Activated CD8-positive, alpha-beta memory T cell treated with anti-CD3 and anti-CD28 coated beads, Interleukin-2, amount 10 ng/mL, durations not matched to agents 7 days and 5 days (primary cell): ENCODE results near the gene NFIL3. TPM values are rescaled to one million over a fixed set of nuclear protein-coding genes. Genes with fewer than 3 reads are reported as not detected.

Source experiments
- ATAC-seq: fragments of 150-1000 bp; cut with Tn5 transposase; one replicate; pipeline ENCODE4 v1.10.0; 2021; ENCODE audit warnings: moderate library complexity
- CTCF ChIA-PET: fragments of 350-600 bp; sonication (Branson Sonifier 250); formaldehyde crosslinking; loops from one replicate; lab custom pipeline; 2021; ENCODE audit warnings: antibody characterized with exemption; lab: Charles Lee
- DNase-seq: peaks from one replicate; pipeline ENCODE4 v3.0.0-alpha.2; 2020
- H3K27ac Mint-ChIP-seq: one replicate; pipeline ENCODE4 v1.8.0; 2021; ENCODE audit warnings: mild to moderate bottlenecking, mixed read lengths
- H3K27me3 Mint-ChIP-seq: one replicate; pipeline ENCODE4 v1.8.0; 2021; ENCODE audit warnings: mixed read lengths
- H3K36me3 Mint-ChIP-seq: one replicate; pipeline ENCODE4 v1.8.0; 2021; ENCODE audit warnings: mild to moderate bottlenecking, mixed read lengths
- H3K4me1 Mint-ChIP-seq: one replicate; pipeline ENCODE4 v1.8.0; 2021; ENCODE audit warnings: mixed read lengths
- H3K4me3 Mint-ChIP-seq: one replicate; pipeline ENCODE4 v1.8.0; 2021; ENCODE audit warnings: mild to moderate bottlenecking, moderate library complexity, mixed read lengths
- H3K9me3 Mint-ChIP-seq: one replicate; pipeline ENCODE4 v1.8.0; 2022; ENCODE audit warnings: low read depth, mixed read lengths
- total RNA-seq, 2 experiments: library from RNA; stranded (reverse); gene quantifications; one replicate each; pipeline ENCODE4 v1.2.3, GENCODE V29; 2021

Gene NFIL3
- total RNA-seq, 2 experiments from 2014 or later, result 71.1 to 87.3 TPM

- Mint-ChIP-seq H3K36me3 (no peaks in the 10 kb centered on the region), H3K4me3 (peak overlapping the region; percentile 57), H3K9me3 (no peaks in the 10 kb centered on the region), H3K4me1 (peaks cover 60% of the 10 kb centered on the region), H3K27me3 (no peaks in the 10 kb centered on the region), H3K27ac (peak overlapping the region; percentile 52)
- CTCF ChIA-PET, result interaction anchor here (1.2 to 9.0 kb wide), 4 partner anchors 267 to 514 kb away, joined by 3 to 120 read pairs (median 59); no protein-coding TSS in a partner anchor
- no peak for DNase-seq
- ATAC-seq, result no peak
Measured at GRCh38 chr9:91429501-91429900, 5.9 kb upstream of the NFIL3 start.

GRCh38 chr9:91428927-91429351 is 5.3 kb upstream of the NFIL3 start:
- peak overlapping the region; percentile 57 for H3K4me3 Mint-ChIP-seq
- no peaks in the 10 kb centered on the region for H3K36me3 Mint-ChIP-seq
- CTCF ChIA-PET, result interaction anchor here (0.9 to 9.0 kb wide), 5 partner anchors 266 to 514 kb away, joined by 3 to 120 read pairs (median 5); no protein-coding TSS in a partner anchor
- H3K27me3 Mint-ChIP-seq, result no peaks in the 10 kb centered on the region
- peaks cover 60% of the 10 kb centered on the region for H3K4me1 Mint-ChIP-seq
- H3K27ac Mint-ChIP-seq, result peak overlapping the region; percentile 52
- DNase-seq (no peak), ATAC-seq (no peak)
- H3K9me3 Mint-ChIP-seq, result no peaks in the 10 kb centered on the region

GRCh38 chr9:91428436-91428835 is 4.8 kb upstream of the NFIL3 start:
- Mint-ChIP-seq H3K9me3 (no peaks in the 10 kb centered on the region), H3K27ac (peak overlapping the region; percentile 49), H3K36me3 (no peaks in the 10 kb centered on the region), H3K4me1 (peaks cover 59% of the 10 kb centered on the region), H3K27me3 (no peaks in the 10 kb centered on the region), H3K4me3 (peak overlapping the region; percentile 57)
- CTCF ChIA-PET, result interaction anchor here (0.9 to 9.0 kb wide), 6 partner anchors 266 to 513 kb away, joined by 3 to 120 read pairs (median 8); no protein-coding TSS in a partner anchor
- ATAC-seq, result no peak
- no peak for DNase-seq

- CTCF ChIA-PET, result interaction anchor here (0.9 to 9.0 kb wide), 6 partner anchors 299 to 513 kb away, joined by 3 to 120 read pairs (median 10); no protein-coding TSS in a partner anchor
- peak overlapping the region; percentile 57 for H3K4me3 Mint-ChIP-seq
- H3K9me3 Mint-ChIP-seq, result no peaks in the 10 kb centered on the region
- peaks cover 2% of the 10 kb centered on the region for H3K36me3 Mint-ChIP-seq
- H3K27me3 Mint-ChIP-seq, result no peaks in the 10 kb centered on the region
- ATAC-seq, result no peak
- DNase-seq, result no peak
- H3K27ac Mint-ChIP-seq, result peak overlapping the region; percentile 49
- peaks cover 55% of the 10 kb centered on the region for H3K4me1 Mint-ChIP-seq
Measured at GRCh38 chr9:91427873-91428272, 4.2 kb upstream of the NFIL3 start.

- ATAC-seq, result no peak
- no peaks in the 10 kb centered on the region for H3K27me3 Mint-ChIP-seq
- peak overlapping the region; percentile 93 for H3K27ac Mint-ChIP-seq
- H3K4me3 Mint-ChIP-seq, result peak overlapping the region; percentile 88
- no peak for DNase-seq
- peaks cover 48% of the 10 kb centered on the region for H3K4me1 Mint-ChIP-seq
- H3K9me3 Mint-ChIP-seq, result no peaks in the 10 kb centered on the region
- peaks cover 13% of the 10 kb centered on the region for H3K36me3 Mint-ChIP-seq
- CTCF ChIA-PET, result interaction anchor here (0.6 to 9.0 kb wide), 35 partner anchors 9 to 513 kb away, joined by 3 to 120 read pairs (median 4); no protein-coding TSS in a partner anchor
Measured at GRCh38 chr9:91426123-91426745, 2.6 kb upstream of the NFIL3 start.

GRCh38 chr9:91425271-91425670 is 1.6 kb upstream of the NFIL3 start:
- DNase-seq (no peak), ATAC-seq (no peak)
- Mint-ChIP-seq H3K9me3 (no peaks in the 10 kb centered on the region), H3K27ac (peak overlapping the region; percentile 93), H3K27me3 (no peaks in the 10 kb centered on the region), H3K4me1 (peaks cover 51% of the 10 kb centered on the region), H3K4me3 (peak overlapping the region; percentile 88), H3K36me3 (peaks cover 20% of the 10 kb centered on the region)
- CTCF ChIA-PET, result interaction anchor here (0.6 to 9.0 kb wide), 25 partner anchors 10 to 524 kb away, joined by 3 to 120 read pairs (median 4); partner anchors contain the start of gene ROR2

GRCh38 chr9:91424403-91425176 is 958 bp upstream of the NFIL3 start:
- Mint-ChIP-seq H3K27ac (peak overlapping the region; percentile 93), H3K27me3 (no peaks in the 10 kb centered on the region), H3K9me3 (no peaks in the 10 kb centered on the region), H3K36me3 (peaks cover 22% of the 10 kb centered on the region), H3K4me3 (peak overlapping the region; percentile 88), H3K4me1 (peaks cover 56% of the 10 kb centered on the region)
- DNase-seq (peak; percentile 86), ATAC-seq (peak; percentile 32)
- CTCF ChIA-PET, result interaction anchor here (0.6 to 9.0 kb wide), 23 partner anchors 10 to 525 kb away, joined by 3 to 120 read pairs (median 4); partner anchors contain the start of gene ROR2

- H3K4me3 Mint-ChIP-seq, result peak overlapping the region; percentile 86
- DNase-seq (peak; percentile 82), ATAC-seq (peak; percentile 34)
- H3K4me1 Mint-ChIP-seq, result peaks cover 57% of the 10 kb centered on the region
- peak overlapping the region; percentile 95 for H3K27ac Mint-ChIP-seq
- no peaks in the 10 kb centered on the region for H3K9me3 Mint-ChIP-seq
- CTCF ChIA-PET, result interaction anchor here (0.7 to 9.0 kb wide), 15 partner anchors 12 to 507 kb away, joined by 3 to 120 read pairs (median 4); no protein-coding TSS in a partner anchor
- no peaks in the 10 kb centered on the region for H3K27me3 Mint-ChIP-seq
- H3K36me3 Mint-ChIP-seq, result peaks cover 22% of the 10 kb centered on the region
Measured at GRCh38 chr9:91422758-91423711, 597 bp downstream of the NFIL3 start.

GRCh38 chr9:91421971-91422757 is 1.5 kb downstream of the NFIL3 start:
- Mint-ChIP-seq H3K4me3 (peak overlapping the region; percentile 86), H3K27me3 (no peaks in the 10 kb centered on the region), H3K9me3 (no peaks in the 10 kb centered on the region), H3K4me1 (peaks cover 57% of the 10 kb centered on the region), H3K27ac (peak overlapping the region; percentile 95), H3K36me3 (peaks cover 28% of the 10 kb centered on the region)
- DNase-seq, result no peak
- CTCF ChIA-PET, result interaction anchor here (0.6 to 2.3 kb wide), 13 partner anchors 11 to 376 kb away, joined by 3 to 9 read pairs (median 4); no protein-coding TSS in a partner anchor
- no peak for ATAC-seq

- ATAC-seq, result no peak
- peak overlapping the region; percentile 95 for H3K27ac Mint-ChIP-seq
- H3K36me3 Mint-ChIP-seq, result peaks cover 31% of the 10 kb centered on the region
- H3K9me3 Mint-ChIP-seq, result no peaks in the 10 kb centered on the region
- peak; percentile 57 for DNase-seq
- H3K27me3 Mint-ChIP-seq, result no peaks in the 10 kb centered on the region
- peak overlapping the region; percentile 86 for H3K4me3 Mint-ChIP-seq
- CTCF ChIA-PET, result interaction anchor here (0.6 to 2.3 kb wide), 12 partner anchors 10 to 506 kb away, joined by 3 to 13 read pairs (median 4); no protein-coding TSS in a partner anchor
- H3K4me1 Mint-ChIP-seq, result peaks cover 59% of the 10 kb centered on the region
Measured at GRCh38 chr9:91421128-91421765, 2.4 kb downstream of the NFIL3 start.

- peaks cover 33% of the 10 kb centered on the region for H3K36me3 Mint-ChIP-seq
- H3K27me3 Mint-ChIP-seq, result no peaks in the 10 kb centered on the region
- DNase-seq (no peak), ATAC-seq (no peak)
- CTCF ChIA-PET, result interaction anchor here (1.1 to 2.3 kb wide), 8 partner anchors 11 to 505 kb away, joined by 3 to 13 read pairs (median 4); no protein-coding TSS in a partner anchor
- peaks cover 58% of the 10 kb centered on the region for H3K4me1 Mint-ChIP-seq
- peak overlapping the region; percentile 86 for H3K4me3 Mint-ChIP-seq
- no peaks in the 10 kb centered on the region for H3K9me3 Mint-ChIP-seq
- H3K27ac Mint-ChIP-seq, result peak overlapping the region; percentile 87
Measured at GRCh38 chr9:91420501-91421127, 3.0 kb downstream of the NFIL3 start.
